Dendritic cell treated with granulocyte-macrophage colony-stimulating factor and Interleukin-4, amounts not matched to agents 40 ng/mL and 50 ng/mL, for 4 days (primary cell): ENCODE results near the gene ZC3H12C.

ENCODE experiments used
- H3K27ac Mint-ChIP-seq: one replicate; pipeline ENCODE4 v1.8.0; 2022; ENCODE audit warnings: mild to moderate bottlenecking, mixed read lengths
- H3K27me3 Mint-ChIP-seq: one replicate; pipeline ENCODE4 v1.8.0; 2022; ENCODE audit warnings: mild to moderate bottlenecking, mixed read lengths
- H3K36me3 Mint-ChIP-seq: one replicate; pipeline ENCODE4 v1.8.0; 2022; ENCODE audit warnings: low read depth, mixed read lengths
- H3K4me1 Mint-ChIP-seq: one replicate; pipeline ENCODE4 v1.8.0; 2022; ENCODE audit warnings: low read depth, mixed read lengths
- H3K4me3 Mint-ChIP-seq: one replicate; pipeline ENCODE4 v1.8.0; 2022; ENCODE audit warnings: mild to moderate bottlenecking, moderate library complexity, mixed read lengths
- H3K9me3 Mint-ChIP-seq: one replicate; pipeline ENCODE4 v1.8.0; 2022; ENCODE audit warnings: mixed read lengths
- intact Hi-C: fragments of 100-400 bp; cut with micrococcal nuclease; formaldehyde crosslinking; loops from one replicate; pipeline ENCODE4 v1.15.0; 2022

ZC3H12C gene

DNA sequence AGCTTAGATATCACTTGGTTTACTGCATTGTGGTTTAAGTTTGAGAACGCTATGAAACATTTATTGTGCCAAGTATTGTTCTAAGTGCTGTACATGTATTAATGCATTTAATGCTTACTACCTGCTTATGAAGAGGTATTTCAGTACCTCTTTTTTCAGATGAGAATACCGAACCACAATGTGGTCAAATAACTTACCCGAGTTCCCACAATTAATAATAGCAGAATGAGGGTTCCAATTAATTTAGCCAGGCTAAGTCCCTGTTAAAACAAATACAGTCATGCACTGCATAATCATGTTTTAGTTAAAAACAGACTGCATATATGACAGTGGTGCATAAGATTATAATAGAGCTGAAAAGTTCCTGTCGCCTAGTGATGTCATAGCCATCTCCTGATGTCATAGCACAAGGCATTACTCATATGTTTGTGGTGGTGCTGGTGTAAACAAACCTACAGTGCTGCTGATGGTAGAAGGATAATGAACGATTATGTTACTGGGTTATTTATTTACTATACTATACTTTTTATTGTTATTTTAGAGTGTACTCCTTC lies 4.3 kb downstream of the ZC3H12C start:
- Mint-ChIP-seq H3K9me3 (no peaks in the 10 kb centered on the region), H3K4me3 (no peak overlapping the region), H3K4me1 (peaks cover 22% of the 10 kb centered on the region), H3K27ac (no peak overlapping the region), H3K27me3 (peaks cover 7% of the 10 kb centered on the region), H3K36me3 (peaks cover 14% of the 10 kb centered on the region)
- intact Hi-C loops = no loop called here

DNA sequence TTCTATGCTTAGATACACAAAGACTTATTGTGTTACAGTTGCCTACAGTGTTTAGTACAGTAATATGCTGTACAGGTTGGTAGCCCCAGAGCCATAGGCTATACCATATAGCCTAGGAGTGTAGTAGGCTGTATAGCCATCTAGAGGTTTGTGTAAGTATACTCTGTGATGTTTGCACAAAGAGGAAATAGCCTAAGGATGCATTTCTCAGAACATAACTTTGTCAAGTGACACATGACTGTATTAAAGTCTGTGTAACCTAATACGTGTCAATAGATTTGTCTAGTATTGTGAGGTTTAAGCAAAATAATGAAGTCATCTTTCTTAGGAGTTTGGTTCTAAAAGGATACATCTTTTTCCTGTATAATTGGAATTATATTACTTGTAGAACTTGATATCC lies 5.5 kb downstream of the ZC3H12C start:
- no peak overlapping the region for H3K27ac Mint-ChIP-seq
- peaks cover 20% of the 10 kb centered on the region for H3K4me1 Mint-ChIP-seq
- H3K36me3 Mint-ChIP-seq = peaks cover 4% of the 10 kb centered on the region
- peaks cover 5% of the 10 kb centered on the region for H3K27me3 Mint-ChIP-seq
- no peaks in the 10 kb centered on the region for H3K9me3 Mint-ChIP-seq
- no peak overlapping the region for H3K4me3 Mint-ChIP-seq
- intact Hi-C loops = no loop called here

DNA sequence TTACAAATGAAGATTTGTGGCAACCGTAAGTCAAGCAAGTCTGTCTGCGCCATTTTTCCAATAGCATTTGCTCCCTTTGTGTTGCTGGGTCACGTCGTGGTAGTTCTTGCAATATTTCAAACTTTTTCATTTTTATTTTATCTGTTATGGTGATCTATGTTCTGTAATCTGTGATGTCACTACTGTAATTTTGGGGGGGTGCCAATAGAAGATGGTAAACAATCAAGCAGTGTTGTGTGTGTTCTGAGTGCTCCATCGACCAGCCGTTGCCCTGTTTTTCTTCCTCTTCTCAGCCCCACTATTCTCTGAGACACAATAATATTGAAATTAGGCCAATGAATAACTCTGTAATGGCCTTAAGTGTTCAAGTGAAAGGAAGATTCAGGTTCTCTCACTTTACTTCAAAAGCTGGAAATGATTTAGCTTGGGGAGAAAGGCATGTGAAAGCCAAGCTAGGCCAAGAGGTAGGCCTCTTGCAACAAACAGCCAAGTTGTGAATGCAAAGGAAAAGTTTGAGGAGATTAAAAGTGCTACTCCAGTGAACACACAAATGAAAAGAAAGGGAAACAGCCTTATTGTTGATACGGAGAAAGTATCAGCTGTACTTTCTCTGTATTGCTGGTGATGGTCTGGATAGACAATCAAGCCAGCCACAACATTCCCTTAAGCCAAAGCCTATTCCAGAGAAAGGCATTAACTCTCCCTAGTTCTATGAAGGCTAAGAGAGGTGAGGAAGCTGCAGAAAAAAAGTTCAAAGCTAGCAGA lies 7.5 kb downstream of the ZC3H12C start:
- H3K27me3 Mint-ChIP-seq = no peaks in the 10 kb centered on the region
- H3K27ac Mint-ChIP-seq = peak overlapping the region; percentile 31
- H3K4me1 Mint-ChIP-seq = peaks cover 9% of the 10 kb centered on the region
- H3K9me3 Mint-ChIP-seq = no peaks in the 10 kb centered on the region
- H3K4me3 Mint-ChIP-seq = no peak overlapping the region
- intact Hi-C loops = no loop called here
- no peaks in the 10 kb centered on the region for H3K36me3 Mint-ChIP-seq

DNA sequence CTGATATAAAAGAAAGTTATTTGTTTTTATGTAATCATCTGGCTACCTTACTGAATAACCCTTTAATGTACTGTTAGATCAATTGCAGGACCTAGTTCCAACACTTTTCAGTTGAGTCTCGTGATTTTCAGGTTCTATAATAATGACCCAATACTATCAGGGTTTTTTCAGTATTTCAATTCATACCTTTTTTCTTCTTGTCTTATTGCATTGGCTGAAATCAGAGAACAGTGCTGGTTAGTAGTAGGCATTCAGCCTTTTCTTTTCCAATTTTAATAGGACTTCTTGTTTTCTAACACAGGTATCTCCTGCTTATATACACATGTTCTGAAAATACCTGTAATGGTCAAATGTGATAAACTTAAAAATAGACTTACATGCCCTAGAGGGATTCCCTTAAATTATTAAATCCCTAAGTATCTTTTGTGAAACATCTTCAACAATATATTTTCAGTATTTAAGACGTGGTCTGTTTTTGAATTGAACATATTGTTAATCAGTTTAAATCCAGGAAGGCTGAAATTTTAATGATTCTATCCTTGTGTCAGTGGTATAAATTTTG lies 13.6 kb downstream of the ZC3H12C start:
- Mint-ChIP-seq H3K36me3 (no peaks in the 10 kb centered on the region), H3K4me1 (no peaks in the 10 kb centered on the region), H3K9me3 (no peaks in the 10 kb centered on the region), H3K27ac (no peak overlapping the region), H3K27me3 (no peaks in the 10 kb centered on the region), H3K4me3 (no peak overlapping the region)
- intact Hi-C loops = no loop called here

DNA sequence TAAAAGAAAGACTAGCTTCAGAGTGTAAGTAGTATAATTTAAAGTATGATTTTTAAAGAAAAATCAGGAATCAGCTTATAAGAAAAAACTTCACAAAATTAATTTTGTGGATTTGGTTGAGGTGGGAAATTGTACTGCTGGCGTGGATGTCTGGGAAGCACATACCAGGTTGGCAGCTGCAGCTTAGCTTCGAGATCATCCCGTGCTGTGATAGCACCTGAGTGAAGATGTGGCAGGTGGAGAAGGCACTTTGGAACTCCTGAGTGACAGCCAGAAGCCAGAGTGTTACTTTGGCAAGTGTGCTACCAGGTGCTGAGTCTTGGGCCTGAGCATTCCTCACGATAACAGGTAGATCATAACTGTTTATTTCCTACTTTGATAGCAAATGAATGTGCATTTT lies 17.7 kb downstream of the ZC3H12C start:
- intact Hi-C loops = no loop called here
- Mint-ChIP-seq H3K4me3 (no peak overlapping the region), H3K9me3 (no peaks in the 10 kb centered on the region), H3K27ac (no peak overlapping the region), H3K36me3 (no peaks in the 10 kb centered on the region), H3K4me1 (peaks cover 9% of the 10 kb centered on the region), H3K27me3 (no peaks in the 10 kb centered on the region)

DNA sequence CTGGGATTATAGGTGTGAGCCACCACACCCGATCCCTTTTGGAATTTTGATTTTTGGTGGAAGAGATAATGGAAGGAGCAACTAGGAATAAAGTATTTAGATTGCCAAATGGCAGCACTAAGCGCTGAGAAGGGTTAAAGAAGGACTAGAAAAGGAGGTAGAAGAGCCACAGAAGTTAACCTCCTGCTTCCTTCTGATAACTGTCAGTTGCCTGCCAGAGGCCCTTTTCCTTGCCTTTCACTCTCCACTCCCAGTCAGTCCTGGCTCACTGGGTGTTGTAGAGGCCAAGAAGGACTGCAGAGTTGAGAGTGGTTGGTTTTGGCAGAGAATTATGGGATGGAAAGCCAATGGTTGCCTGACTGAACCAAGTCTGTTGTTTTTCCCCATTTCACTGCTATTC lies 19.3 kb downstream of the ZC3H12C start:
- Mint-ChIP-seq H3K36me3 (no peaks in the 10 kb centered on the region), H3K4me1 (peaks cover 9% of the 10 kb centered on the region), H3K4me3 (no peak overlapping the region), H3K27me3 (no peaks in the 10 kb centered on the region), H3K9me3 (no peaks in the 10 kb centered on the region), H3K27ac (no peak overlapping the region)
- intact Hi-C loops = no loop called here

DNA sequence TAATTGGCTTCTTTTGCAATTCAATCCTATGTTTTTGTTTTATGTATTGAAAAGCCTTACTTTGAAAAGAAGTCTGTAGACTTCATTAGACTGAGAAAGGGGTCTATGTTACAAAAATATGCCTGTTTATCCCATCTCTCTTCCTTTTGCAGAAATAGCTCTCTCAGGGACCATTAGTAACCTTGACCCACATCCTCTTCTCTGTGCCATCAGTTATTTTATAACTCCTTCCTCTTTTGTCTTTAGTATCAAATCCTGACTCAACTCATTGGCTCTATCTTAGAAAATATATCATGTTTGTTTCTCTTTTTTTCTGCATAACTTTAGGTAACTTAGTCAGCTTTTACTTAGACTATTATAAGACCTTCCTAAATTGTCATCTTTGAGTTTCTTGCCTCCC lies 20.3 kb downstream of the ZC3H12C start:
- Mint-ChIP-seq H3K4me3 (no peak overlapping the region), H3K4me1 (peaks cover 9% of the 10 kb centered on the region), H3K9me3 (no peaks in the 10 kb centered on the region), H3K36me3 (no peaks in the 10 kb centered on the region), H3K27me3 (no peaks in the 10 kb centered on the region), H3K27ac (no peak overlapping the region)
- intact Hi-C loops = no loop called here

DNA sequence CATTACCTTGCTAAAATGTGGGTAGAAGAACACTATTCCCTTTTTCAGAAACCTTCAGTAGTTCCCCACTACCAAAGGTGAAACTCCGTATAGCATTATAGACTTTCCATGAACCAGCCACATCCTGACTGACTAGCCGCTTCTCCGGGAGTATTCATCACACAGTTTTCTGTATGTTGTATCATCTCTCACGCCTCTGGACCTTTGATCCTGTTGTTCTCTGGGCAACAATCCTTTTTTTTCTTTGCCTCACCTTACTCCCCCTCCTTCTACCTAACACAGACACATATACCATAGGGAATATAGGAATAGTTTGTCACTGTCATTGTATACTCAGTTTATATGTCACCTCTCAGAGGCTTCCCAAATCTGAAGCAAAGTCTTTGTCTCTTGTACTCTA lies 20.8 kb downstream of the ZC3H12C start:
- intact Hi-C loops = no loop called here
- H3K4me3 Mint-ChIP-seq = no peak overlapping the region

DNA sequence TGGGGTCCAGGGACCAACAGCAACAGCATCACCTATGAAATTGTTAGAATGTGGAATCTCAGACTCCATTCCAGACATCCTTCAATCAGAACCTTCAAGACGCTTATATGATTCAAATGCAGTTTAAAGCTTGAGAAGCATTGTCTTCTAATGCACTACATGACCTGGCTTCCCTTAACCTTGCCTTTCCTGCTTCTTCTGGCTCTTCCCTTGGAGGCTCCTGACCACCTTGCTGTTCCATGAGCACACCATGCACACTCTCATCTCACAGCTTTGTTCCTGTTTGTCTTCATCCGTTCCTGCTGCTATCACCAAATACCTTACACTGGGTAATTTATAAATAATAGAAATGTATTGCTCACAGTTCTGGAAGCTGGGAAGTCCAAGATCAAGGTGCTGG lies 26.1 kb downstream of the ZC3H12C start:
- no peaks in the 10 kb centered on the region for H3K36me3 Mint-ChIP-seq
- H3K4me3 Mint-ChIP-seq = no peak overlapping the region
- intact Hi-C loops = no loop called here
- no peaks in the 10 kb centered on the region for H3K27me3 Mint-ChIP-seq
- no peak overlapping the region for H3K27ac Mint-ChIP-seq
- no peaks in the 10 kb centered on the region for H3K9me3 Mint-ChIP-seq
- no peaks in the 10 kb centered on the region for H3K4me1 Mint-ChIP-seq

More for the DNA sequence above, 20.8 kb downstream of the ZC3H12C start:
- no peaks in the 10 kb centered on the region for H3K36me3 Mint-ChIP-seq
- no peaks in the 10 kb centered on the region for H3K27me3 Mint-ChIP-seq
- no peaks in the 10 kb centered on the region for H3K9me3 Mint-ChIP-seq
- no peak overlapping the region for H3K27ac Mint-ChIP-seq
- H3K4me1 Mint-ChIP-seq = peaks cover 9% of the 10 kb centered on the region

DNA sequence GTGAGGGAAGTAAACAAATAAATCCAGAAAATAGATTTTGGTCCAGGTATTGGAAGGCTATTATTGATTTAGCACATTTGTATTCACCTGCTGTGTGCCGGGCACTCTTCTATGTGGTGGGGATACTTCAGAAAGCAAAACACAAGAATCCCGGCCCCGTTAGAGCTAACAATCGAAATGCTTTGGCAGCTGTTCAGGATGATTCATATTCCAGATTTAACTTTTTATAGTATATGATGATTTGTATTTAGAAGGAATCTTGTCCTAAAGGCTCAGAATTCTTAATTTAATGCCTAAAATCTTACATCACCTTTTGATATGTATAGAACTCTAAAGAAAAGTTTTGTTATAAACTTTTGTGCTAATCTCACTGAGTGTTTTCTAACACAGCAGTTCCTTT lies 28.0 kb downstream of the ZC3H12C start:
- Mint-ChIP-seq H3K36me3 (no peaks in the 10 kb centered on the region), H3K27me3 (no peaks in the 10 kb centered on the region)
- intact Hi-C loops = no loop called here

DNA sequence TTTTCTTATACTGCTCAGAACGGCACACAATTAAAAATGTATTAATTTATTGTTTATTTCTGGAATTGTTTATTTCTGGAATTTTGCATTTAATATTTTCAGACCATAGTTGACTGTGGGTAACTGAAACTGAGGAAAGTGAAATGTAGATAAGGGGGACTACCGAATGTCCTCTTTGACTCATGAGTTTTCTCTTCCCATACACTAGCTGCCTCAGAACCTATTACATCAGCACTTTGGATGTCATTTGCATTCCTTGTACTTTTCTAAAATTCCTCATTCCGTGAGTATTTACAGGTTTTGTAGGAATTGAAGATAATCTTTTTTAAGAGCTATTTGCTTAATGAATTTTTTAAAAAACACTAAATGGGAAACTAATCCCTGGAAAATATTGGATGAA lies 29.8 kb downstream of the ZC3H12C start:
- Mint-ChIP-seq H3K4me3 (no peak overlapping the region), H3K9me3 (no peaks in the 10 kb centered on the region), H3K27ac (no peak overlapping the region), H3K4me1 (peaks cover 6% of the 10 kb centered on the region), H3K27me3 (no peaks in the 10 kb centered on the region), H3K36me3 (no peaks in the 10 kb centered on the region)
- intact Hi-C loops = no loop called here

More for the DNA sequence above, 28.0 kb downstream of the ZC3H12C start:
- no peak overlapping the region for H3K27ac Mint-ChIP-seq
- peaks cover 6% of the 10 kb centered on the region for H3K4me1 Mint-ChIP-seq
- H3K9me3 Mint-ChIP-seq = no peaks in the 10 kb centered on the region
- no peak overlapping the region for H3K4me3 Mint-ChIP-seq

DNA sequence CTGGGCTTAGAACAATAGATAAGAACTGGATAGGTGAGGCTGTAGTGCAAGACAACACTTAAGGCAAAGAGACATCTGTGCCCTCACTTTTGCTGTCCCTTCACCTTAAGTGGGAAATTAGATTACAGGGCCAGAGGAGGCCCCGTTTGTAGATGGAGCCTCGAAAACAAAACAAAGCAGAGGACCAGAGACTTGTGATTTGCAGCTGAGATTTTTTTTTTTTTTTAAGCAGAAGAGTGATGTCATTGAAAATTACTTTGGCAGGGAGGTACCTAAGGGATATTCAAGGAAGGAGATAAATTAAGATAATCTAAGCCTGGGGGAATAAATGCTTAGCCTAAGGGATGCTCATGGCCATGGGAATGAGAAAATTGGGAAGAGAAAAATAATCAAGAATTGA lies 31.4 kb downstream of the ZC3H12C start:
- Mint-ChIP-seq H3K27me3 (no peaks in the 10 kb centered on the region), H3K4me1 (peaks cover 6% of the 10 kb centered on the region), H3K4me3 (no peak overlapping the region), H3K9me3 (no peaks in the 10 kb centered on the region), H3K36me3 (no peaks in the 10 kb centered on the region), H3K27ac (no peak overlapping the region)
- intact Hi-C loops = no loop called here

DNA sequence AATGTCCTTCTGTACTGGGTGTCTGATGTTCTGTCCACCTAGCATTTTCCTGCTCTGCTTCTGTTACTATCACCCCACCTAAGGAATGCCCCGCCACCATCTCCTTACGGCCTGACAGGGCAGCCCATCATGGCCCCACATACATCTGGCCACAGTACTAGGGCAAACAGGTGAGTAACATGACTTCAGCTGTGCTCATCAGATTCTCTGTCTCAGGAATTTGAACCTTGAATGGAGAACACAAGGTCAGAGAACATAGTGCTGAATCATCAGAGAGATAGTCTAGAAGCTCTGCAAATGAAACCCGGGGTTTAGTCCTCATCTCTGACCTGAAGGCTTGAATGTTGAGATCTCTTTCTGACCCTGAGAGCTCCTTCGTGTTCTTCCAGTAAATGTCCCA lies 32.4 kb downstream of the ZC3H12C start:
- no peaks in the 10 kb centered on the region for H3K9me3 Mint-ChIP-seq
- no peak overlapping the region for H3K4me3 Mint-ChIP-seq
- intact Hi-C loops = no loop called here
- peaks cover 6% of the 10 kb centered on the region for H3K4me1 Mint-ChIP-seq
- no peaks in the 10 kb centered on the region for H3K36me3 Mint-ChIP-seq
- H3K27ac Mint-ChIP-seq = no peak overlapping the region
- no peaks in the 10 kb centered on the region for H3K27me3 Mint-ChIP-seq

DNA sequence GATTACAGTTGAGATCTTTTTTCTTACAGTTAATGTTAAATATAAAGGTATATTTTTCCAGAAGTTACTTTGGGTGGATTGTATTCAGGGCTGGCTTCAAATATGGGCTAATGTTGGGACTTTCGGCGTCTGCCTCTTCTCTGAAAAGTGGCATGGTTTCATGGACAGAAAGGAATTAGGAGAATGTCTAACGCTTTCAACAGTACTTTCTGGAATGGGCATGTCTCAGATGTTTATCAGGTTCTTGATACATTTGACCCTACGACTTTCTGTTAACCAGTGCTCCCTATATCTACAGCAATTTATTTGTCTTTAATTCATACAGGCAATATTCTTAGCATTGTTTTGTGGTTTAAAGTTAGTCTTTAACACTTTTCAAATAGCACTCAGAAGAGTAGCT lies 33.7 kb downstream of the ZC3H12C start:
- peaks cover 6% of the 10 kb centered on the region for H3K4me1 Mint-ChIP-seq

DNA sequence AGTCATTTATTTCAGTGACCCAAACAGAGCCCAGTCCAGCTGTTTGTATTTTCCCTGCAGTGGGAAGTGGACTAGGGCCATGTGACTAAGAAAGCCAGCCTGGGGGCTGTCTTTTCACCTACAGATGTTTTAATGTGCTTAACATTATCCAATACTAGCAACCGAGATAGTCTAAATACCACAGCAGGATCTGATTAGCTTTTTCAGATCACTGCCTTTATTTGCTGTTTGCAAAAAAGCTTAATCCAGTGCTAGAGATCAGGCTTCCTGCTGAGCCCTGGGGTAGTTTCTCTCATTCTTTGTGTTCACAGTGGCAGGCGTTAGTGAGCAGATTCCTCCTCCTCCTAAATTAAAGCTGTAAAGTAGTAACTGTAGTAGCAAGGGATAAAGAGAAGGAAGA lies 35.0 kb downstream of the ZC3H12C start:
- Mint-ChIP-seq H3K9me3 (no peaks in the 10 kb centered on the region), H3K4me3 (no peak overlapping the region), H3K27ac (no peak overlapping the region), H3K4me1 (peaks cover 6% of the 10 kb centered on the region), H3K36me3 (no peaks in the 10 kb centered on the region), H3K27me3 (no peaks in the 10 kb centered on the region)
- intact Hi-C loops = no loop called here

More for the DNA sequence above, 33.7 kb downstream of the ZC3H12C start:
- intact Hi-C loops = no loop called here
- H3K4me3 Mint-ChIP-seq = no peak overlapping the region
- H3K9me3 Mint-ChIP-seq = no peaks in the 10 kb centered on the region
- no peaks in the 10 kb centered on the region for H3K36me3 Mint-ChIP-seq
- no peak overlapping the region for H3K27ac Mint-ChIP-seq
- no peaks in the 10 kb centered on the region for H3K27me3 Mint-ChIP-seq
